Thymus (tissue), 11 donors: ENCODE measurements around the gene GSE1. TPM values are rescaled to one million over a fixed set of nuclear protein-coding genes. Genes with fewer than 3 reads are reported as not detected.

Source experiments
- DNase-seq, 9 donors: peaks; one replicate each; pipeline ENCODE4 v3.0.0-alpha.2; 2013; ENCODE audit warnings: low spot score in 9 of 9, low read depth in 6 of 9, missing footprints in 1 of 9
- H3K27ac ChIP-seq, 2 donors: one replicate each; pipeline ENCODE4 v1.5.1; 2013; ENCODE audit warnings: control low read depth in 1 of 2, low read depth in 1 of 2, low read length in 1 of 2, mild to moderate bottlenecking in 1 of 2, moderate library complexity in 1 of 2
- H3K27me3 ChIP-seq, 2 donors: one replicate each; pipeline ENCODE4 v1.5.1; 2013; ENCODE audit warnings: low read length in 1 of 2; ENCODE audit not compliant: control insufficient read depth in 2 of 2, insufficient read depth in 1 of 2
- H3K36me3 ChIP-seq, 2 donors: one replicate each; pipeline ENCODE4 v1.5.1; 2013; ENCODE audit warnings: low read length in 1 of 2, mild to moderate bottlenecking in 1 of 2, moderate library complexity in 1 of 2; ENCODE audit not compliant: control insufficient read depth in 2 of 2, insufficient read depth in 2 of 2
- H3K4me1 ChIP-seq, 2 donors: one replicate each; pipeline ENCODE4 v1.5.1; 2013; ENCODE audit warnings: low read length in 2 of 2; ENCODE audit not compliant: control insufficient read depth in 2 of 2, insufficient read depth in 2 of 2
- H3K4me3 ChIP-seq, 2 donors: one replicate each; pipeline ENCODE4 v1.5.1; 2013; ENCODE audit warnings: low read length in 2 of 2, control low read depth in 1 of 2, mild to moderate bottlenecking in 1 of 2
- H3K9me3 ChIP-seq, 2 donors: one replicate each; pipeline ENCODE4 v1.5.1; 2013; ENCODE audit warnings: low read length in 1 of 2, mild to moderate bottlenecking in 1 of 2; ENCODE audit not compliant: control insufficient read depth in 2 of 2, insufficient read depth in 1 of 2
- WGBS: extraction: QIAGEN DNeasy Blood & Tissue Kit; methylation state at CpG from one replicate; pipeline ENCODE4 v1.1.7; 2013; 5-methylcytosine and 5-hydroxymethylcytosine counted together
- polyA plus RNA-seq: library from polyadenylated mRNA; stranded (reverse); fragments of 200-250 nt; gene quantifications from one replicate; pipeline ENCODE4 v1.2.3, GENCODE V29; 2013
- total RNA-seq: library from RNA; stranded (reverse); fragments of 120-200 nt; gene quantifications from one replicate; pipeline ENCODE4 v1.2.4, GENCODE V29; 2013
- donor health status: healthy.

GSE1 gene
- total and polyA plus RNA-seq, 2 donors = 29.9 to 32.4 TPM

DNA sequence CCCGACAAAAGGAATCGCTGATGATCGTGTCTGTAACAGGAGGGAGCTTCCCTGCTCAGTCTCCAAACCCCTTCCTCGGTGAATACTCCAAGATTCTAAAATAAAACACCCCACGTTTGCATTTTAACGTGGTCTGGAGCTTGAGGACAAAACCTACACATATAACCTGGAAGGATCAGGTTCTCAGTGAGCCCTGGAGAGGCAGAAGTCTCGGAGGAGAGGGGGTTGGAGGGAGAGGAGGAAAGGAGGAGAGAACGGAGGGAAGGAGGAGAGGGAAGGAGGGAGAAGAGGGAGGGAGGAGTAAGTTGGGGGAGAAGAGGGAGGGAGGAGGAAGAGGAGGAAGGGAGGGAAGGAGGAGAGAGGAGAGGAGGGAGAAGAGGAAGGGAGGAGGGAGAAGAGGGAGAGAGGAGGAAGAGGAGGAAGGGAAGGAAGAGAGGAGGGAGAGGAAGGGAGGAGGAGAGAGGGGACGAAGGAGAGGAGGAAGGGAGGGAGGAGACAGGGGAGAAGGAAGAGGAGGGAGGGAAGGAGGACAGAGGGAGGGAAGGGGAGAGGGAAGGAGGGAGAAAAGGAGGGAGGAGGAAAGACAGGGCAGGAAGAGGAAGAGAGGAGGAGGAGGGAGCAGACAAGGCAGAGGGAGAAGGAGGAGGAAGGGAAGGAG lies 103.0 kb downstream of the GSE1 start:
- 29% methylated on average over 9 of the region's 9 CpGs for WGBS
- no peaks in the 10 kb centered on the region for H3K36me3 ChIP-seq
- H3K27ac ChIP-seq = no peak overlapping the region
- peaks cover 0 to 25% of the 10 kb centered on the region in 2 donors for H3K4me1 ChIP-seq
- H3K9me3 ChIP-seq = peaks cover 2 to 4% of the 10 kb centered on the region in 2 donors
- no peak overlapping the region for H3K4me3 ChIP-seq
- peaks cover 8 to 36% of the 10 kb centered on the region in 2 donors for H3K27me3 ChIP-seq
- no peak for DNase-seq

DNA sequence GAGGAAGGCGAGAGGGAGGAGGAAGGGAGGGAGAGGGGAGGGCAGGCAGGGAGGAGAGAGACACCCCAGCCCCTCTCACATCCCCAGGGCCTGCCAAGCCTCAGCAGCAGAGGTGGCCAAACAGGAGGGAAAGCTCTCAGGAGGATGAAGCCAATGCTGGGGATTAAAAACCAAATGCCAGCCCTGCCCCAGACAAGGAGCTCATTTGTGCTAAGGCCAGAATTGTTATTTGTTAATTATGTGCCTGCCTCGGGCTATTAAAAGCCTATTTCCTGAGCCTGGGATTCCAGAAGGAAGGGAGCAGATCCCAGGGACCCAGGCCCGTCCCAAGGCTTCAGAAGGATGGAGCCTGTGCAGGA lies 103.5 kb downstream of the GSE1 start:
- DNase-seq = no peak
- peaks cover 2 to 4% of the 10 kb centered on the region in 2 donors for H3K9me3 ChIP-seq
- H3K4me3 ChIP-seq = no peak overlapping the region
- H3K36me3 ChIP-seq = no peaks in the 10 kb centered on the region
- peaks cover 8 to 36% of the 10 kb centered on the region in 2 donors for H3K27me3 ChIP-seq
- 74% methylated on average over 3 of the region's 3 CpGs for WGBS
- H3K4me1 ChIP-seq = peaks cover 0 to 25% of the 10 kb centered on the region in 2 donors
- no peak overlapping the region for H3K27ac ChIP-seq

DNA sequence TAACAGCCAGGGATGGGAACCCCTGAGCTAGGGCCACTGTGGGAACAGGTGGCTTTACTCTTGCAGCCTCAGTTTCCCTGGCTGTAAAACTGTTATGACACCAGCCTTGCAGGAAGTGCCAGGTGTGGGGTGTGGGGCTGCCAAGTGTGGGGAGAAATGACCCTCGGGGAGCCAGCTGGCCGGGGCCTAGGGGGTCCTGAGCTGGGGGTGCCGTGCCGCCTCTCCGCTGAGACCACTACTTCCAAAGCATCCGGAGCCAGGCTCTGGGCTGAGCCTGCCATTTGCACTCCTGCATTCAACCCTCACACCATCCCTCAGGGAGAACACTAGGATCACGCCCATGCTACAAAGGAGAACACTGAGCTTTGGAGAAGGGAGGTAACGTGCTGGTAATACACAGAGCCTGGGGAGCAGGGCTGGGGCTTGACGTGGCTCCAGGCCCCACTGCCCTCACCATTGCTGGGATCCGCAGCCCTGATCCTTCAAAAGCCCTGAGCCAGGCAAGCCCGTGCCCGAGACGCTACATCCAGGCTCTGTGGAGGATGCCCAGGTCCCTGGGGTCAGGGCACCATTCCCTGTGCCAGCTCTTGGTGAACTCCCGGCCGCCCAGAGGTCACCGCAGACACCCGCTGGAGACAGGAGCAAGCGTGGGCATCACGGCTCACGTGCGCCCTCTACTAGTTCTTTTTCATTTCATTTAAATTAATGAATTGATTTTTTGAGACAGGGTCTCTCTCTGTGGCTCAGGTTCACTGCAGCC lies 104.5 kb downstream of the GSE1 start:
- 54% methylated on average over 21 of the region's 21 CpGs for WGBS
- H3K4me1 ChIP-seq = peaks cover 0 to 25% of the 10 kb centered on the region in 2 donors
- peaks cover 0 to 2% of the 10 kb centered on the region in 2 donors for H3K9me3 ChIP-seq
- peaks cover 8 to 34% of the 10 kb centered on the region in 2 donors for H3K27me3 ChIP-seq
- peak in 8 of 9 donors; percentile 32 to 80 (median 60) for DNase-seq
- no peak overlapping the region for H3K4me3 ChIP-seq
- H3K27ac ChIP-seq = no peak overlapping the region
- no peaks in the 10 kb centered on the region for H3K36me3 ChIP-seq

DNA sequence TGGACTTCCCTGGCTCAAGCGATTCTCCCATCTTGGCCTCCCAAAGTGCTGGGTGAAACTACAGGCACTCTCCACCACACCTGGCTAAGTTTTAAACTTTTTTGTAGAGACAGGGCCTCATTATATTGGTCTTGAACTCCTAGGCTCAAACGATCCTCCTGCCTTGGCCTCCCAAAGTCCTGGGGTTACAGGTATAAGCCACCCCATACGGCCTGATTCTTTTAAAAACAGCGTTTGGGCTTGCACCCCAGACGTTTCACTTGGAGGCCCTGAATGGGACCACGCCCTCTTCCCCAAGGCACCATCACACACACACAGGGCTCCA lies 105.0 kb downstream of the GSE1 start:
- DNase-seq = no peak
- Histone ChIP-seq H3K27ac (no peak overlapping the region), H3K27me3 (peaks cover 8 to 32% of the 10 kb centered on the region in 2 donors), H3K4me3 (no peak overlapping the region), H3K9me3 (peaks cover 0 to 2% of the 10 kb centered on the region in 2 donors), H3K36me3 (no peaks in the 10 kb centered on the region), H3K4me1 (peaks cover 0 to 25% of the 10 kb centered on the region in 2 donors)
- WGBS = 58% methylated on average over 6 of the region's 6 CpGs

DNA sequence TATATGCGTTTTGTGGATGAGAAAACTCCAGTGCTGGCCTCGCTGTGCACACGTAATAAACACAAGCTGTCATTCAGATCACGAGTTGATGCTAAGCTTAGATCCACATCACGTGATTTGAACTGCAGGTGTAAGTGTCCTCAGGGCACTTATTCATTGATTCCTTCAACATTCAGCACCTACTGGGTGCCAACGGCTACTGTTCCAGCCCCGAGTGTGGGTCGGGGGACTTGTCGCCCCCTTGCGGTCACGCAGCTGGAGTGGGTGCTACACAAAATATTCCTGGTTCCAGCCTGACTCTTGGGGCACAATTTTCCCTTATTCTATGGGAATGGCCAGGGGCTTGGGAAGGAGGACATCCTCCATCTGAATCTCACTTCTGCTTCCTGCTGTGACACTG lies 105.6 kb downstream of the GSE1 start:
- H3K36me3 ChIP-seq = no peaks in the 10 kb centered on the region
- H3K4me1 ChIP-seq = peaks cover 0 to 25% of the 10 kb centered on the region in 2 donors
- WGBS = 62% methylated on average over 11 of the region's 11 CpGs
- H3K27ac ChIP-seq = no peak overlapping the region
- peaks cover 0 to 2% of the 10 kb centered on the region in 2 donors for H3K9me3 ChIP-seq
- H3K27me3 ChIP-seq = peaks cover 8 to 31% of the 10 kb centered on the region in 2 donors
- H3K4me3 ChIP-seq = no peak overlapping the region
- peak in 2 of 9 donors; percentile 26 to 29 for DNase-seq

DNA sequence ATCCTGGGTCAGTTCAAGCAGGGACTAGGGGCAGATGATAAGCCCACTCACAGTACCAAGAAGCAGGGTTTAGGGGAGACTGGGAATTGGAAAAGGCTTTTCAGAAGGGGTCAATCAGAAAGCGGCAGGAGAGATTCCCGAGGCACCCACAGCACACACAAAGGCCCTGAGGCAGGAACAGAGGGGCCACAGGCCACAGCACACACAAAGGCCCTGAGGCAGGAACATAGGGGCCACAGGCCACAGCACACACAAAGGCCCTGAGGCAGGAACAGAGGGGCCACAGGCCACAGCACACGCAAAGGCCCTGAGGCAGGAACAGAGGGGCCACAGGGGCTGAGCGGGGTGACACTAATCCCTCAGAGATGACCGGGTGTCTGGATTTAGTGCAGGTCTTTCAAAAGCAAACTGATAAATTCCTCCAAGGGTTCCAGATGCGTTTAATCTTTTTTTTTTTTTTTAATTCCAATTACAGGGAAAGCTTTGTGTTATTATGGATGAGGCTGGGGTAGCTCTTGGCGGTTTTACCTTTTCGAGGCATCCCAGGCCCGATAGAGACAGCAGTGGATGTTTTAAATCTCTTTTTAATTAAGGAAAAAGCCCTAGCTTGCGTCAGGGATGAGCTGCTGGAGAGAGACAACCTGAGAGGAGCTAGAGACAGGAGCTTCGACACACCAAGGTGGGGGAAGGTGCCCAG lies 106.6 kb downstream of the GSE1 start:
- Histone ChIP-seq H3K36me3 (no peaks in the 10 kb centered on the region), H3K27ac (no peak overlapping the region), H3K27me3 (peaks cover 8 to 33% of the 10 kb centered on the region in 2 donors), H3K9me3 (peaks cover 0 to 2% of the 10 kb centered on the region in 2 donors), H3K4me3 (no peak overlapping the region), H3K4me1 (peaks cover 0 to 25% of the 10 kb centered on the region in 2 donors)
- WGBS = 95% methylated on average over 11 of the region's 11 CpGs
- DNase-seq = no peak

DNA sequence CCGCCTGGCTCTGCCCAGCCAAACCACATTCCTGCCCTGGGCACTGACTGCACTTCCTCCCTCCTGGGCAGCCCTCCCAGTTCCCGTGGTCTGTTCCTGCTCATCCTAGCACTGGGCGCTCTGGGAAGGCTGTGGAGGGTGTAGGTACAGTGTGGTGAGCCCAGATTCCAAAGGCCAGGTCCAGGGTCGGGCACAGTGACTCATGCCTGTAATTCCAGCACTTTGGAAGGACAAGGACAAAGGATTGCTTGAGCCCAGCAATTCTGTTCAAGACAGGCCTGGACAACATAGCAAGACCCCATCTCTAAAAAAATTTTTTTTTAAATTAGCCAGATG lies 107.1 kb downstream of the GSE1 start:
- WGBS = 93% methylated on average over 4 of the region's 4 CpGs
- Histone ChIP-seq H3K4me1 (peaks cover 0 to 21% of the 10 kb centered on the region in 2 donors), H3K27ac (no peak overlapping the region), H3K9me3 (peaks cover 0 to 2% of the 10 kb centered on the region in 2 donors), H3K27me3 (peaks cover 8 to 31% of the 10 kb centered on the region in 2 donors), H3K4me3 (no peak overlapping the region), H3K36me3 (no peaks in the 10 kb centered on the region)
- DNase-seq = no peak

DNA sequence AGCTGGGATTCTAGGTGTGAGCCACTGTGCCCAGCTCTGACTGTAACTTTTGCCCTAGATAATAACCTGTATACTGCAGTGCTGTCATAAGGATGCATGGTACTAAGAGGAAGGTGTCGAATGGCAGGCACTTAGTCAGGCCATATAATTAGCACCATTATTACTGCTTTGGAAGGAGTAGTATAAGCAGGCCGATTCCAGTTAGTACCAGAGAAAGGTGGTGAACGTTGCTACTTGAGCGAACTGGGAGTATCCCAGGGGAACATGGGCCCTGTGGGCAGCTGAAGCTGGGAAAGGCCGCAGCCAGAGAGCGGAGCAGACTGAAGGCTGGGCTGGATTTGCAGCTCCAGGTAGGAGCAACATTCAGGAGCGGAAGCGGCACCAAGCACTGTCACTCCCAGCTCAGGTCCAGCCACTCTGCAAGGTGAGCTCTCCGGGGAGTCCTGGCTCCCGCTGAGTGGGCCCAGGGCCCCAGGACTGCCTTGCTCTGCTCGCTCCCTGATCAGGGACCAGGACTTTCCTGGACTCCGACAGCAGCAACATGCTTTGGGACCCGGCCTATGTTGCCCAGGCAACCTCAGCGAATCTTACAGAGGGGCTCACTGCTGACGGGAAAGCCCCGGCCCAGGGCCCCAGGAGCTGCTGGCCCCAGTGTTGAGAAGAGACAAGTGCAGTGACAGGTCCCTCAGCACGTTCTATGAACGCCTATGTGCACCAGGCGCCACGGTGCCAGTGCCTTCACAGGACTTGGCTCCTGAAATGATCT lies 109.2 kb downstream of the GSE1 start:
- no peak overlapping the region for H3K4me3 ChIP-seq
- no peaks in the 10 kb centered on the region for H3K36me3 ChIP-seq
- WGBS = 96% methylated on average over 20 of the region's 20 CpGs
- peaks cover 2 to 16% of the 10 kb centered on the region in 2 donors for H3K27me3 ChIP-seq
- H3K27ac ChIP-seq = no peak overlapping the region
- H3K4me1 ChIP-seq = peaks cover 0 to 4% of the 10 kb centered on the region in 2 donors
- no peaks in the 10 kb centered on the region for H3K9me3 ChIP-seq
- DNase-seq = no peak
